GM21528 (cell line): ENCODE data around the gene UNC5B.
A peak's percentile ranks its signal among the peaks of the same experiment; 100 is the strongest.

Source experiments
- ATAC-seq: cut with Tn5 transposase; IDR thresholded peaks from one replicate; pipeline ENCODE4 v1.9.1; 2021; ENCODE audit warnings: mild to moderate bottlenecking, moderate library complexity; ENCODE audit not compliant: unreplicated experiment, low FRiP score

The UNC5B gene

GRCh38 chr10:71309919-71310318 lies 97.5 kb downstream of the UNC5B start:
- ATAC-seq: no peak

DNA sequence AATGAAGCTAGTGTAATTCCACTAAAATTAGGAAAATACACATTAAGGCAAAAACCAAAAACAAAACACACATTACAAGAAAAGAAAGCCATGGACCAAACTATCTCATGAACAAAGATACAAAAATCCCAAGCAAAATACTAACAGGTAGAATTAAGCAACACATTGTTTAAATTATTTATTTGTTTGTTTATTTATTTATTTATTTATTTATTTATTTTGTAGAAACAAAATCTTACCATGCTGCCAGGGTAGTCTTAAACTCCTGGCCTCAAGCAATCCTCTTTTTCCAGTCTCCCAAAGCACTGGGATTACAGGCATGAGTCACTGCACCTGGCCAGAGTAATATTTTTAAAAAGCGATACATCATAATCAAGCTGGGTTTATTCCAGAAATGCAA lies 99.8 kb downstream of the UNC5B start:
- no peak for ATAC-seq

- ATAC-seq: no peak
Measured at GRCh38 chr10:71312811-71313789, 100.7 kb downstream of the UNC5B start.

DNA sequence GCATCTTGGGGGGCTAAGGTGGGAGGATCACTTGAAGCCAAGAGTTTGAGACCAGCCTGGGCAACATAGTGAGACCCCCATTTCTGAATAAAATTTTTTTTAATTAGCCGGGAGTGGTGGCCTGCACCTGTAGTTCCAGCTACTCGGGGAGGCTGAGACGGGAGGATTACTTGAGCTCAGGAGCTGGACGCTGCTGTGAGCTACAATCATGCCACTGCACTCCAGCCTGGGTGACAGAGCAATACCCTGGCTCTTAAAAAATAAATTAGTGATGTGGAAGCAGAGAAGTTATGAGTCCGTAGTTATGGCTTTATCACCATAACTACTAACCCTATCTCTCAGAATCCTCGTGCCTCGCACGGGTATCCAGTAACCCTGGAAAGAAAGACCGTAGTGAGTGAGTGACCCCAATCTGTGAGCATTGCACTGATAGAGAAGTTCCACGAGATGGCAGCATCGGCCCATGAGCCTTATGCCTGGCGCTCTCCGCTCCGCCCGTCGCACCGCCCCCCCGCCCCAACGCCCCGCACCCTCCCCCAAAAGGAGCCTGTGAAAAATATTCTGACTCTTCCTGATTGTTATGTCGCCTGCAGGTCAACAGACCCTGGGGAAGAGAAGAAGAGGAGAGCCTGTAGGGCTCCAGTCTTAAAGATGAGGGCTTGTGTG lies 101.8 kb downstream of the UNC5B start:
- ATAC-seq: no peak

- ATAC-seq: no peak
Measured at GRCh38 chr10:71314694-71315225, 102.4 kb downstream of the UNC5B start.

- ATAC-seq: no peak
Measured at GRCh38 chr10:71316056-71316785, 103.9 kb downstream of the UNC5B start.

- ATAC-seq: no peak
Measured at GRCh38 chr10:71316786-71317160, 104.4 kb downstream of the UNC5B start.

- no peak for ATAC-seq
Measured at GRCh38 chr10:71317739-71318138, 105.4 kb downstream of the UNC5B start.

GRCh38 chr10:71319042-71319799 lies 106.9 kb downstream of the UNC5B start, which contains the start of gene SLC29A3:
TSS of gene SLC29A3 (plus strand) at chr10:71319259. CDS start at chr10:71319310, 51 bp downstream.
- peak; percentile 65 for ATAC-seq

- no peak for ATAC-seq
Measured at GRCh38 chr10:71319800-71320392, 107.5 kb downstream of the UNC5B start.

DNA sequence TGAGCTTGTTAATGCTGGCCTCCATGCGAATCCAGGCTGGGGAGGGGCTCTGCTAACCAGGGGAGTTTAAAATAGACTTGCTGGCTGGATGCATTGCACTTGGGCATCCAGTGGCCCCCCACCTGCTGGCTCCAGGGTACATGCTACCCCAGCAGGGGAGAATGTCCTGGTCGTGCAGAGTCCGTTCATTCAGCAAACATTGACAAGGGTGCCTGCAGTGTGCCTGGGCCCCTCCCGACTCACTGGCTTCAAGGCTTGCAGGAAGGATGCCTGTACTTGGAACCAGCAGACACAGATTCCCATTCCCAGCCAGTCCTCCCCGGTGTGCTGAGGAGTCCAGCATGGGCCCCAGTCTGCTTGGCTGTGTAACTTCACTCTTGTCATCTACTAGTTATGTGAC lies 108.2 kb downstream of the UNC5B start:
- ATAC-seq: no peak

- ATAC-seq: no peak
Measured at GRCh38 chr10:71321386-71321785, 109.0 kb downstream of the UNC5B start.

DNA sequence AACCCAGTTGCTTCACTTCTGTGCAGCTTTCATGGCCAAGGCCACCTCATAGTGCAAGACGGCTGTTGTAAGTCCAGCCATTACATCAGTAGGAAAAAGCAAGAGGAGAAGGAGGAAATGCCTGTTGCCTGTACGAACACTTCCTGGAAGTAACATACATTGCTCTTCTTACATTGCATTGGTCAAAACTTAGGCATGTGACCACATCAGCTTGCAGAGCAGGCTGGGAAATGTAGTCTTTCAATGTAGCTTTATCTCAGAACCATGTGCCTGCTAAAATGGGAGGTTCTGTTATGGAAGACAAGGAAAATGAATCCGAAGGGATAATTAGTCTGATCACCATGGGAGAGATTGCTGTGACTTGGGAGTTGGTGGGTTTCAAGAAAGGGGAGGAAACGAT lies 111.0 kb downstream of the UNC5B start:
- ATAC-seq: no peak

DNA sequence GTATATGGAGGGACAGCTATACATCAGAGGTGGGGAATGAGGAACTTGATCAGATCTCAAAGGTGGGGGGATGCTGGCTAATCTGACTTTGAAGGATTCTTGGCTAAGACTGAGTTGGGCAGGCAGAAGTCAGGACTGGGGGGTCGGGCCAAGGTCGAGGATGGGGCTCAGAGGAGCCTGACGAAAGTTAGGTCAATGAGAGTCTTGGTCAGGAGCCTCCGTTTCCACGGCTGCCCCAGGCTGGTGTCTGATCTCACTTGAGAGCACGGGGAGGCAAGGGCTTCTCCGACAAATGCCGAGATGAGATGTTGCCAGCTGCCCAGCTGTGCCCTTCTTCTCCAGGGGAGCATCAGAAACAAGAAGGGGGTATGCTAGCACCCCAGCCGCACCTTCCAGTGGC lies 112.4 kb downstream of the UNC5B start:
- ATAC-seq: no peak

DNA sequence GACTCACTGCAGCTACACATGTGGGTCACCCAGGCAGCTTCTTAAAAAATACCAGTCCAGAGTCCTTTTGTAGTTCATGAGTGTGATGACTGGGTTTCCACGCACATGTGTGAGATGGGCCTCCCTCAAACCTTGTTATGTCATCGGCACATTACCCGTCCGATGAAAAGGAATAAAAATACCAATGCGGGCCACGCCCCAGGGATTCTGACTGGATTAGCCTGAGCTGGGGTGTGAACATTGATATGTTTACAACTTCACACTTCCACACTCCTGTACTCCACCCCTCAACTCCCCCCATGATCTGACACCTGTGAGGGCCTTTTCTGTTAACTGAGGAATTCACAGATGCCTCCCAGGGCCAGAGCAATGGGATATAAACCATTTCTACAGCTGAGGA lies 112.9 kb downstream of the UNC5B start:
- no peak for ATAC-seq

DNA sequence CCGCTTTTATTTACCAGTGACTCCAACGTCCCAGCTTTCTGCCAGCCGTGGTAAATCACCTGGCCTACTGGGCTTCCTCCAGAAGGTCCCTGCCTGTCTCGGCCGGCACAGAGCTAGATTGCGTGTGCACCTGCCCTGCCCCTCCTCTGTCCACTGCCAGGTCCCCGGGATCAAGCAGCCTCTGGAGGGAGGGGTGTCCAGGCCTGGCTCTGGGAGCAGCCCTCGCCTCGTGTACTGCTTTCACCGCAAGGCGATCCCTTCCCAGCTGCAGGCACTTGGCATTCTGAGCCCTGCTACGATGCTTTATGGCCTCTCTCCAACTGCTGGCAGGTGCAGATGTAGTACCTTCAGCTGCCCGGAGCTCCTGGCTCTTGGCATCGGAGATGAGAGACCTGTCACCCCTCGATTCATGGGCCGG lies 114.1 kb downstream of the UNC5B start:
- ATAC-seq: no peak

GRCh38 chr10:71330789-71331404 lies 118.5 kb downstream of the UNC5B start:
- ATAC-seq: no peak

- ATAC-seq: no peak
Measured at GRCh38 chr10:71331736-71332135, 119.4 kb downstream of the UNC5B start.

DNA sequence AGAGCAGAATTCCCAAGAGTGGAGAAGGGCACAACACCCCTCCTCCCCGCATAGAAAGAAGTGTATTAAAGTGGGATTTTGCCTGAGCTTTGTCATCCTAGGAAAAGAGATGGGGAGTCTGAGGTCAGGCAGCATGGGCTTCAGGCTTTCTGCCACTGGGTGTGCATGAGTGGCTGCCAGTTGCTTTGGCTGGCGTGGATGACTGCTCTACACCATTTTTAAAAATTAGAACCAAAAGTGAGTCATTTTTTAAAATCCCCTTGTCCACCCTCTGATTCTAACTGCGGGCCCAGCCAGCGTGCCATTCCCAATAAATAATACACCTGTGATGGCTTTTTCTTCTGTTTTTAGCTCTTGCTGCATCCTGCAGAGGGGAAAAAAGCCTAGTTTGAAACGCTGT lies 120.1 kb downstream of the UNC5B start:
- ATAC-seq: no peak
